ENCODE data around the gene SGO2. TPM values are rescaled to one million over a fixed set of nuclear protein-coding genes. Genes with fewer than 3 reads are reported as not detected.

Gene SGO2
- total and polyA plus RNA-seq, 9 of the 15 experiments (the other 6 are each of a cell fraction or from before 2014, with no cell fraction given), result 14.5 to 25.9 (median 16.6) TPM

- Histone ChIP-seq H3K4me3 (no peak within 1 kb of the TSS), H3K27me3 (ENCODE audit: control insufficient read depth in 2 of 2, insufficient read depth in 2 of 2, low read length in 2 of 2) (no peaks in the 10 kb centered on the region), H3K27ac (ENCODE audit: extremely low read depth, low read depth, low read length) (no peak within 1 kb of the TSS), H3K9me3 (replicated peaks; ENCODE audit: control insufficient read depth, insufficient read depth, low read depth, low read length) (no peaks in the 10 kb centered on the region), H3K36me3 (ENCODE audit: control insufficient read depth, insufficient read depth, low read length) (no peaks in the 10 kb centered on the region), H3K4me2 (ENCODE audit: insufficient read depth, low read length) (no peak within 1 kb of the TSS), H2AFZ (ENCODE audit: low read depth, low read length) (no peak within 1 kb of the TSS), H3K79me2 (ENCODE audit: control insufficient read depth, insufficient read depth, low read length) (no peaks in the 10 kb centered on the region), H3K9ac (ENCODE audit: insufficient read depth in 1 of 2, low read depth in 2 of 2, low read length in 2 of 2) (no peak within 1 kb of the TSS), H4K20me1 (replicated peaks; ENCODE audit: control insufficient read depth, insufficient read depth, low read length) (no peaks in the 10 kb centered on the region), H3K4me1 (replicated peaks in 1 of 2; ENCODE audit: control insufficient read depth in 2 of 2, insufficient read depth in 2 of 2, low read length in 2 of 2) (no peaks in the 10 kb centered on the region; a peak in 1 of 5 replicates), H3K9me1 (ENCODE audit: control insufficient read depth, insufficient read depth, low read length) (no peaks in the 10 kb centered on the region)
- intact Hi-C loops (cut with micrococcal nuclease), result no loop called here
- DNase-seq (ENCODE audit: extremely low read depth in 1 of 4, low spot score in 3 of 4) (no peak), ATAC-seq (no peak), FAIRE-seq (no peak)
- in situ Hi-C loops (cut with MboI), result no loop called here
- 85% methylated on average over 41 of the region's 62 CpGs for WGBS (ENCODE audit: insufficient coverage, low coverage, missing lambda C conversion rate)
- no peak for TF ChIP-seq PCBP1 (IDR thresholded peaks at IDR 0.05; ENCODE audit: low read depth, low read length, poor library complexity, severe bottlenecking)
- no peak for TF ChIP-seq ZNF253 (CRISPR knock-in tag; conservative IDR thresholded peaks at IDR 0.05)
- peak; percentile 42; the same call in 1 of the 2 replicates for TF ChIP-seq POLR2G (IDR thresholded peaks at IDR 0.05; ENCODE audit: low read depth, low read length)
- no peak for TF ChIP-seq MAFF (IDR thresholded peaks at IDR 0.05; ENCODE audit: low read length)
- no peak for TF ChIP-seq NBN (IDR thresholded peaks at IDR 0.05; ENCODE audit: low read depth)
- peak; percentile 23; the same call in 1 of the 2 replicates for TF ChIP-seq EGR1 (conservative IDR thresholded peaks at IDR 0.05)
- BruUV-seq (replicated peaks), result no TSS peak
- ChIA-PET CTCF (ENCODE audit: low intra/inter-chr PET ratio) (no interaction called here), POLR2A (no interaction called here)
These were observed 60.0 kb downstream of the SGO2 start, which contains the start of gene AOX1 for GRCh38 chr2:200585730-200586643. AOX1 (plus strand) TSS chr2:200586014; CDS start chr2:200586109, 95 bp downstream.

Measured in K562 (cell line).